PC-9 (cell line): ENCODE measurements around the gene SGSH.

Source experiments
- EZH2 ChIP-seq: fragments of 200-600 bp; sonication (generic); IDR thresholded peaks from 2 replicates; pipeline ENCODE4 v1.8.0; 2017; ENCODE audit warnings: antibody characterized with exemption, low read depth
- TF ChIP-seq, protein P1 (sequence below): fragments of 200-600 bp; sonication (generic); conservative IDR thresholded peaks from 2 replicates; pipeline ENCODE4 v1.6.1; 2017; ENCODE audit warnings: mixed run types, antibody characterized with exemption, mild to moderate bottlenecking, moderate library complexity

DNA sequence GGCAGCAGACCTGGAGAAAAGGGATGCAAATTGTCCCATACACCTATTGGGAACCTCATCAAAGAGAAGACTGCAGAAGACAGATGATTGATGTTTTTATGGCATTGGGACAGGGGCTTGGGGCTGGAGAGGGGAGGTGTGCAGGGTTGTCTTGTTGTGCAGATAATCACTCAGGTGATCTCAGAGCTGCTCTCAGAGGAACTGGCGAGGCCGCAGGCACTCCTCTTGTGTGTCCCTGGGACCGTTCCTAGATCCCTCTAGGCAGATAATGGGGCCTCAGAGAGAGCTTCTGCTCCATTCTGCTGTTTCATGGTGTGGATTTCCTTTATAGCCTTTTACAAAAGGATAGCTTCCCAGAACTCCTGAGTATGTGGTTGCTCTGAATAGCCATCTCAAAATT is 42.2 kb upstream of the SGSH start:
- TF ChIP-seq, protein P1, sequence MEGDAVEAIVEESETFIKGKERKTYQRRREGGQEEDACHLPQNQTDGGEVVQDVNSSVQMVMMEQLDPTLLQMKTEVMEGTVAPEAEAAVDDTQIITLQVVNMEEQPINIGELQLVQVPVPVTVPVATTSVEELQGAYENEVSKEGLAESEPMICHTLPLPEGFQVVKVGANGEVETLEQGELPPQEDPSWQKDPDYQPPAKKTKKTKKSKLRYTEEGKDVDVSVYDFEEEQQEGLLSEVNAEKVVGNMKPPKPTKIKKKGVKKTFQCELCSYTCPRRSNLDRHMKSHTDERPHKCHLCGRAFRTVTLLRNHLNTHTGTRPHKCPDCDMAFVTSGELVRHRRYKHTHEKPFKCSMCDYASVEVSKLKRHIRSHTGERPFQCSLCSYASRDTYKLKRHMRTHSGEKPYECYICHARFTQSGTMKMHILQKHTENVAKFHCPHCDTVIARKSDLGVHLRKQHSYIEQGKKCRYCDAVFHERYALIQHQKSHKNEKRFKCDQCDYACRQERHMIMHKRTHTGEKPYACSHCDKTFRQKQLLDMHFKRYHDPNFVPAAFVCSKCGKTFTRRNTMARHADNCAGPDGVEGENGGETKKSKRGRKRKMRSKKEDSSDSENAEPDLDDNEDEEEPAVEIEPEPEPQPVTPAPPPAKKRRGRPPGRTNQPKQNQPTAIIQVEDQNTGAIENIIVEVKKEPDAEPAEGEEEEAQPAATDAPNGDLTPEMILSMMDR = no peak
- TF ChIP-seq EZH2 = no peak
